Measurements from ENCODE around the gene WWOX.

DNA sequence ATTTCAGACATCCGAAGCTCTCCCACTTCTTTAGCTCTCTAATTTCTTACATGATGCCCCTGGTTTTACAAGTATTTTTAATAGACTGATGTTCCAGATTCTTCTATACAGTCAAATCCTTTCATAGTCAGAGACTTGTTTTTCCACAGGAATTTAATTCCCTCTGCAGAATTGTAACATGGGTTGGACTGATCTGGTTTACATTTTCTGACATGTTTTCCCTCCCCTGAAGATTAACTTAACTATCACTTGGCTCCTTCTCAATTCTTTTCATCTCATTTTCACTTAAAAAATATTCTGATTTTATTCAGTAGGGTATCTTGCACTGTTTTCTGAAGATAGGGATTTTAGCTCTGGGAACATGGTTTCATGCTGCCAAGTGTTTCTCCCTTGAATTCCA lies 1148.9 kb downstream of the WWOX start:
- TF ChIP-seq, protein P1, sequence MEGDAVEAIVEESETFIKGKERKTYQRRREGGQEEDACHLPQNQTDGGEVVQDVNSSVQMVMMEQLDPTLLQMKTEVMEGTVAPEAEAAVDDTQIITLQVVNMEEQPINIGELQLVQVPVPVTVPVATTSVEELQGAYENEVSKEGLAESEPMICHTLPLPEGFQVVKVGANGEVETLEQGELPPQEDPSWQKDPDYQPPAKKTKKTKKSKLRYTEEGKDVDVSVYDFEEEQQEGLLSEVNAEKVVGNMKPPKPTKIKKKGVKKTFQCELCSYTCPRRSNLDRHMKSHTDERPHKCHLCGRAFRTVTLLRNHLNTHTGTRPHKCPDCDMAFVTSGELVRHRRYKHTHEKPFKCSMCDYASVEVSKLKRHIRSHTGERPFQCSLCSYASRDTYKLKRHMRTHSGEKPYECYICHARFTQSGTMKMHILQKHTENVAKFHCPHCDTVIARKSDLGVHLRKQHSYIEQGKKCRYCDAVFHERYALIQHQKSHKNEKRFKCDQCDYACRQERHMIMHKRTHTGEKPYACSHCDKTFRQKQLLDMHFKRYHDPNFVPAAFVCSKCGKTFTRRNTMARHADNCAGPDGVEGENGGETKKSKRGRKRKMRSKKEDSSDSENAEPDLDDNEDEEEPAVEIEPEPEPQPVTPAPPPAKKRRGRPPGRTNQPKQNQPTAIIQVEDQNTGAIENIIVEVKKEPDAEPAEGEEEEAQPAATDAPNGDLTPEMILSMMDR (IDR thresholded peaks at IDR 0.05 in 8 of 11, conservative IDR thresholded peaks at IDR 0.05 in 3 of 11), result no peak
- TF ChIP-seq POLR2A (IDR thresholded peaks at IDR 0.05) (no peak), POLR2AphosphoS5 (IDR thresholded peaks at IDR 0.05) (no peak)
